Measurements from ENCODE around the gene MYH14. TPM values are rescaled to one million over a fixed set of nuclear protein-coding genes. Genes with fewer than 3 reads are reported as not detected.

MYH14 gene
- total RNA-seq, 6 experiments from 2014 or later, result 0.09 TPM; not detected in 5

DNA sequence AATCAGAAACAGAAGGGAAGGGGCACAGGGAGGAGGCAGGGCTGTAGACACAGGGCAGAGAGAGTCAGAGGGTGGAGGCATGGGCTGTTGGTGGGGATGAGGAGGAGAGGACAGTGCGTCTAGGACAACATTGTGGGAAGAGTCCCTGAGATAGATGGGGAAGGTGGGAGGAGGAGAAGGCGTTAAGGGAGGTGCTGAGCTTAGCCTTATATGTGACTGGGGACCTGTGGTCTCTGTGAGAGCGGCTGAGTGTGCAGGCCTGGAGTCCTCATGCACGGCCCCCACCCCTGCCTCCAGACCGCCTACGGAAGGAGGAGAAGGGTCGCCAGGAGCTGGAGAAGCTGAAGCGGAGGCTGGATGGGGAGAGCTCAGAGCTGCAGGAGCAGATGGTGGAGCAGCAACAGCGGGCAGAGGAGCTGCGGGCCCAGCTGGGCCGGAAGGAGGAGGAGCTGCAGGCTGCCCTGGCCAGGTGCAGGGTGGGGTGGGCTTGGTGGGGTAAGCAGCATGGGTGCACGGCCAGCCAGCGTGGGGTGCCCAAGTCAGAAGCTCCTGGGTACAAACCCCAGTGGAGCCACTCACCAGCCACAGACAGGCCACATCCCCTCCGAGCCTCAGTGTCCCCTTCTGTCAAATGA, 69.0 kb downstream of the MYH14 start:
- Mint-ChIP-seq H3K9me3 (no peaks in the 10 kb centered on the region), H3K27me3 (ENCODE audit: insufficient read depth) (peaks cover 7% of the 10 kb centered on the region), H3K4me1 (ENCODE audit: low read depth) (no peaks in the 10 kb centered on the region), H3K27ac (no peak overlapping the region), H3K4me3 (no peak overlapping the region), H3K36me3 (ENCODE audit: low read depth) (no peaks in the 10 kb centered on the region)
- no peak for DNase-seq
- TF ChIP-seq CTCF (IDR thresholded peaks at IDR 0.05), result no peak

- no peak for DNase-seq
- no peak overlapping the region for H3K4me3 Mint-ChIP-seq
- no peak overlapping the region for H3K27ac Mint-ChIP-seq
- no peaks in the 10 kb centered on the region for H3K9me3 Mint-ChIP-seq
- H3K36me3 Mint-ChIP-seq (ENCODE audit: low read depth), result no peaks in the 10 kb centered on the region
- no peaks in the 10 kb centered on the region for H3K4me1 Mint-ChIP-seq (ENCODE audit: low read depth)
- no peak for TF ChIP-seq CTCF (IDR thresholded peaks at IDR 0.05)
- peaks cover 7% of the 10 kb centered on the region for H3K27me3 Mint-ChIP-seq (ENCODE audit: insufficient read depth)
Measured at GRCh38 chr19:50273821-50274220, 70.4 kb downstream of the MYH14 start.

- H3K9me3 Mint-ChIP-seq, result no peaks in the 10 kb centered on the region
- H3K27me3 Mint-ChIP-seq (ENCODE audit: insufficient read depth), result peaks cover 9% of the 10 kb centered on the region
- H3K4me1 Mint-ChIP-seq (ENCODE audit: low read depth), result no peaks in the 10 kb centered on the region
- no peaks in the 10 kb centered on the region for H3K36me3 Mint-ChIP-seq (ENCODE audit: low read depth)
- DNase-seq, result no peak
- H3K4me3 Mint-ChIP-seq, result no peak overlapping the region
- TF ChIP-seq CTCF (IDR thresholded peaks at IDR 0.05), result no peak
- no peak overlapping the region for H3K27ac Mint-ChIP-seq
Measured at GRCh38 chr19:50275577-50276368, 72.4 kb downstream of the MYH14 start.

DNA sequence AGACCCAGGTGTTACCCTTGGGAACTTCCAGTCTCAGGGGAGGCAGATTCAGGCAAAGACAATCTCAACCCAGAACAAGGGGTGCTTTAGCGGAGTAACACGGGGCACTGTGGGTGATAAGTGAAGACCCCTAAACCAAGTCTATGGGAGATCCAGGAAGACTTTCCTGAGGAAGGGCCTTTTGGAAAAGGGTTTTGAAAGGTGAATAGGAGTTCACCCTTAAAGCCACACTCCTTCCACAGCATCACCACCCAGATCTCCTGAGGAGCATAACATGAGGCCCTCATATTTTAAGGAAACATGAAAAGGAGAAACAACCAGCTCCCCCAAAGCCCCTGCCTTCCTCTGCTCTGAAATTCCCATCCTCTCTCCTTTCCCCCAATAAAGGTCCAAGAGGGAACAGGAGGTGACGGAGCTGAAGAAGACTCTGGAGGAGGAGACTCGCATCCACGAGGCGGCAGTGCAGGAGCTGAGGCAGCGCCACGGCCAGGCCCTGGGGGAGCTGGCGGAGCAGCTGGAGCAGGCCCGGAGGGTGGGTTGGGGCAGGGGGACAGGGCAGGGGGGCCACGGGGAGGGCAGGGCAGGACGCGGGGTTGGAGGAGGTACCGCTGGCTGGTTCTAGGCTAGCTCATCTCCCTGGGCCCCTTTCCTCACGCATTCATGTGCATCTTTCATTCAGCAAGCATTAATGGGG, 73.1 kb downstream of the MYH14 start:
- peaks cover 12% of the 10 kb centered on the region for H3K27me3 Mint-ChIP-seq (ENCODE audit: insufficient read depth)
- TF ChIP-seq CTCF (IDR thresholded peaks at IDR 0.05), result no peak
- H3K4me3 Mint-ChIP-seq, result no peak overlapping the region
- no peak overlapping the region for H3K27ac Mint-ChIP-seq
- H3K36me3 Mint-ChIP-seq (ENCODE audit: low read depth), result no peaks in the 10 kb centered on the region
- H3K9me3 Mint-ChIP-seq, result no peaks in the 10 kb centered on the region
- no peak for DNase-seq
- H3K4me1 Mint-ChIP-seq (ENCODE audit: low read depth), result no peaks in the 10 kb centered on the region

- H3K4me3 Mint-ChIP-seq, result no peak overlapping the region
- no peak for TF ChIP-seq CTCF (IDR thresholded peaks at IDR 0.05)
- no peaks in the 10 kb centered on the region for H3K4me1 Mint-ChIP-seq (ENCODE audit: low read depth)
- peaks cover 16% of the 10 kb centered on the region for H3K27me3 Mint-ChIP-seq (ENCODE audit: insufficient read depth)
- no peak overlapping the region for H3K27ac Mint-ChIP-seq
- H3K9me3 Mint-ChIP-seq, result no peaks in the 10 kb centered on the region
- DNase-seq, result no peak
- H3K36me3 Mint-ChIP-seq (ENCODE audit: low read depth), result no peaks in the 10 kb centered on the region
Measured at GRCh38 chr19:50277966-50278580, 74.7 kb downstream of the MYH14 start.

Data from HFFc6 (cell line).